Esophagus squamous epithelium (tissue), 5 donors: ENCODE data around the gene SCAMP2. TPM values are rescaled to one million over a fixed set of nuclear protein-coding genes. Genes with fewer than 3 reads are reported as not detected.

ENCODE experiments used
- DNase-seq: peaks from one replicate; lab custom pipeline; 2025; lab: John Stamatoyannopoulos, UW
- H3K27ac ChIP-seq, 4 donors: fragments of 200-600 bp; sonication (generic); one replicate each; pipeline ENCODE4 v1.5.1; 2016 to 2019; ENCODE audit warnings: mild to moderate bottlenecking in 1 of 4
- H3K27me3 ChIP-seq, 4 donors: fragments of 200-600 bp; sonication (generic); 1 replicate in 3 of 4; 2 replicates in 1 of 4; pipeline versions ENCODE4 v1.5.1 to v1.6.0; 2017 to 2021; ENCODE audit warnings: antibody characterized with exemption in 1 of 4
- H3K36me3 ChIP-seq, 3 donors: fragments of 200-600 bp; sonication (generic); one replicate each; pipeline ENCODE4 v1.5.1; 2016 to 2019
- H3K4me1 ChIP-seq, 3 donors: fragments of 200-600 bp; sonication (generic); one replicate each; pipeline ENCODE4 v1.5.1; 2017 to 2019
- H3K4me3 ChIP-seq, 4 donors: fragments of 200-600 bp; sonication (generic); 1 replicate in 3 of 4; 2 replicates in 1 of 4; pipeline ENCODE4 v1.5.1; 2016 to 2019; ENCODE audit warnings: mild to moderate bottlenecking in 2 of 4, moderate library complexity in 1 of 4
- H3K9me3 ChIP-seq, 3 donors: fragments of 200-600 bp; sonication (generic); one replicate each; pipeline ENCODE4 v1.5.1; 2016 to 2019
- POLR2A ChIP-seq, 4 donors: fragments of 450-650 bp; IDR thresholded peaks; one replicate each; pipeline ENCODE4 v1.6.1; 2017; ENCODE audit warnings: antibody characterized with exemption in 4 of 4, mild to moderate bottlenecking in 4 of 4, moderate library complexity in 3 of 4
- WGBS, 2 donors: methylation state at CpG; one replicate each; pipeline ENCODE4 v1.1.5; 2018; 5-methylcytosine and 5-hydroxymethylcytosine counted together
- intact Hi-C: fragments of 100-400 bp; cut with DNase I; formaldehyde crosslinking; loops from one replicate; pipeline ENCODE4 v1.15.0; 2022
- total RNA-seq, 4 donors: library from RNA; depleted of rRNA; stranded (reverse); fragments of >200 nt; gene quantifications; one replicate each; pipeline ENCODE4 v1.1.0, GENCODE V29; 2016
- TF ChIP-seq, protein P1 (sequence below), 6 experiments: fragments of 450-650 bp in 4 of 6; fragments of 200-600 bp in 2 of 6; sonication (generic) in 2 of 6; IDR thresholded peaks; one replicate each; pipeline ENCODE4 v1.5.1; 2016 to 2019; ENCODE audit warnings: antibody characterized with exemption in 6 of 6, mild to moderate bottlenecking in 4 of 6, moderate library complexity in 4 of 6
- donor health status: DM: yes; HTN: yes; CAD: no.

SCAMP2 gene
- total RNA-seq, 4 donors from 2014 or later, result 65.8 to 131 (median 88.7) TPM

DNA sequence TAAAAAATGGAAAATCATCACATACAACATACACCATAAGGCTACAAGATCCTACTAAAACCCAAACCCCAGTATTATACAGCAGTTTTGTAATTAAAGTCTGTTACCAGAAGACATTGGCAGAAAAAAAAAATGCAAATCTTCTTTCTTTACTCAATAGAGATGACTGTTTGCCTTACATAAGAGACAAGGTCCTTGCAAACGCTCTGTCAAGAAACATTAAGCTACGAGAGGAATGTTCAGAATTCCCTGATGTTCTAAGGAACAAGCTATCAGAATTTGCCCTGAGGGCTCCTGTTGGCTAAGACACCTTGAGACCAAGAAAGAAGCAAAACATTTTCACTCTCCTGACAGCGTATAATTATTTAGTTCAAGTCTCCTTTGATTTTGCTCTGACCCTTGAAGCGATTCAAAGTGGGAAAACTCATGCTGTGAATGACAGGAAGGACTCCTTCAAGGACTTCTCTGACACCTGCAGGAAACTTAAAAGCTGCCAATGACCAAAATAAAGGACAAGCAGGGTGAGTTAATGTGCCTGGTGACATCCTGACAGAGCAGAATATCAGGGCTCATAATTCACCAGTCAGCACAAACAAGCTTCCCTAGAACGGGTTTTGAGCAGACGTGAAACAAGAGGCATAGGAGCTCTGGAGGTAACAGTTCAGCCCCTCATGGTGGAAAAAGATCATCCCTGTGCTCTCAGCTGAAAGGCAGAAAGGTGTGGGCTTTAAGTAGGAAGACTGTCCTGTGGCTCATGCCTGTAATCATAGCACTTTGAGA lies 2.5 kb downstream of the SCAMP2 start:
- Histone ChIP-seq H3K36me3 (peaks cover 0 to 4% (median 0%) of the 10 kb centered on the region in 3 donors), H3K27me3 (no peaks in the 10 kb centered on the region), H3K4me1 (peaks cover 53 to 80% (median 72%) of the 10 kb centered on the region in 3 donors), H3K27ac (peak overlapping the region; percentile 94 to 98 (median 96)), H3K4me3 (peak overlapping the region in 2 of 4 donors; percentile 6 to 39), H3K9me3 (no peaks in the 10 kb centered on the region)
- DNase-seq, result no peak
- TF ChIP-seq POLR2A (IDR thresholded peaks at IDR 0.05), result no peak
- TF ChIP-seq, protein P1, sequence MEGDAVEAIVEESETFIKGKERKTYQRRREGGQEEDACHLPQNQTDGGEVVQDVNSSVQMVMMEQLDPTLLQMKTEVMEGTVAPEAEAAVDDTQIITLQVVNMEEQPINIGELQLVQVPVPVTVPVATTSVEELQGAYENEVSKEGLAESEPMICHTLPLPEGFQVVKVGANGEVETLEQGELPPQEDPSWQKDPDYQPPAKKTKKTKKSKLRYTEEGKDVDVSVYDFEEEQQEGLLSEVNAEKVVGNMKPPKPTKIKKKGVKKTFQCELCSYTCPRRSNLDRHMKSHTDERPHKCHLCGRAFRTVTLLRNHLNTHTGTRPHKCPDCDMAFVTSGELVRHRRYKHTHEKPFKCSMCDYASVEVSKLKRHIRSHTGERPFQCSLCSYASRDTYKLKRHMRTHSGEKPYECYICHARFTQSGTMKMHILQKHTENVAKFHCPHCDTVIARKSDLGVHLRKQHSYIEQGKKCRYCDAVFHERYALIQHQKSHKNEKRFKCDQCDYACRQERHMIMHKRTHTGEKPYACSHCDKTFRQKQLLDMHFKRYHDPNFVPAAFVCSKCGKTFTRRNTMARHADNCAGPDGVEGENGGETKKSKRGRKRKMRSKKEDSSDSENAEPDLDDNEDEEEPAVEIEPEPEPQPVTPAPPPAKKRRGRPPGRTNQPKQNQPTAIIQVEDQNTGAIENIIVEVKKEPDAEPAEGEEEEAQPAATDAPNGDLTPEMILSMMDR (IDR thresholded peaks at IDR 0.05), result no peak
- WGBS, 2 donors, result 13% methylated on average over 6 of the region's 6 CpGs
- intact Hi-C loops, result no loop called here

DNA sequence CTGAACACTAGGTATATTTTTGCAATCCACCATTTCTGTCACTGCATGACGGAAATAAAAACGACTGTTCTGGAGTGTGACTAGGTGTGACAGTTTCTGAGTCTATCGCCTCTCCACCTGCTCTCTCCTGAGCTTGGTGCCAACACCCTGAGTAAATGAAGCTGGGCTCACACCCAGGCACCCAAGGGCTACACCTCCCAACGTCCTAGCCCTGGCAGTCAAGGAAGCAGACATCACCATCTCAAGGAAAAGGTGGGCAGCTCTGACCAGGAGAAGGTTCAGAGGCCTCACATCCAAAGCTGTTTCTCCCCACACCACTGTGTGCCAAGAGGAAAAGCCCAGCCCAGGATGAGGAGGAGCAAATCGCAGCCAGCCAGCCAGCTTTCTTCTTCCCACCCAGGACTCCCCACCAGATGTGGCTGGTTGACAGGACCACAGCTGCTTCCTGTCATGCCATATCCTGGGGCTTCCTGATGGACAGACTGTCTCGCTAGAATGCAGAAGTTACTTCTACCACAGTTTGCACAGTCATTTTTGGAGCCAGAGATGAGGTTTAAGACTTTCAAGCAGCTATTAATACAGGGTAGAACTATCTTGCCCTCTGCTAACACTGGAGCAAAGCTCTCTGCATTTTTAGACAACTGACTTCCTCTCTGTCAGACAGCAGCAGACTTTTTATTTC lies 3.3 kb downstream of the SCAMP2 start:
- WGBS, 2 donors, result 20 to 29% methylated on average over 4 to 5 of the region's 6 CpGs
- peak overlapping the region in 2 of 4 donors; percentile 6 to 39 for H3K4me3 ChIP-seq
- H3K36me3 ChIP-seq, result peaks cover 0 to 4% (median 0%) of the 10 kb centered on the region in 3 donors
- H3K9me3 ChIP-seq, result no peaks in the 10 kb centered on the region
- H3K27me3 ChIP-seq, result no peaks in the 10 kb centered on the region
- TF ChIP-seq, protein P1 (IDR thresholded peaks at IDR 0.05), result no peak
- TF ChIP-seq POLR2A (IDR thresholded peaks at IDR 0.05), result peak in 2 of 4 donors; percentile 22 to 35
- intact Hi-C loops, result no loop called here
- peak; percentile 22 for DNase-seq
- H3K4me1 ChIP-seq, result peaks cover 60 to 87% (median 80%) of the 10 kb centered on the region in 3 donors
- H3K27ac ChIP-seq, result peak overlapping the region; percentile 94 to 98 (median 96)

DNA sequence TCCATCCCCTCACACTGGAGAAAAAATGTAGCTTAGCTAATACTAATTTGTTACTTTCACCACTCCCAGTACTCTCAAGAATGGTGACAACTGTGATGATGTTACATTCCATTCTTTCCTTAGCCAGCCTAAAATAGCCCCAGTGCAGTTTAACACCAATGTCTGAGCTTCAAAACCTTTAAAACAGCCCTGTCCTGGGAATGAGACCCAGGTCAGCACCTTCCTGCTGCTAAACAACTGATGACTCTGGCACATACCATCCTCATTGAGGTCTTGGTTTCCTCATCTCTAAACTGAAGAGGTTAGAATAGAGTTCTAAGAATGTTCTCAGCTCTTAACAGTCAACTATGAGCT lies 3.8 kb downstream of the SCAMP2 start:
- no peaks in the 10 kb centered on the region for H3K9me3 ChIP-seq
- H3K4me3 ChIP-seq, result peak overlapping the region in 1 of 4 donors; percentile 39
- DNase-seq, result no peak
- no peak for TF ChIP-seq POLR2A (IDR thresholded peaks at IDR 0.05)
- TF ChIP-seq, protein P1 (IDR thresholded peaks at IDR 0.05), result no peak
- intact Hi-C loops, result no loop called here
- no peaks in the 10 kb centered on the region for H3K27me3 ChIP-seq
- H3K4me1 ChIP-seq, result peaks cover 63 to 92% (median 85%) of the 10 kb centered on the region in 3 donors
- H3K27ac ChIP-seq, result peak overlapping the region; percentile 94 to 98 (median 96)
- H3K36me3 ChIP-seq, result peaks cover 0 to 4% (median 0%) of the 10 kb centered on the region in 3 donors

DNA sequence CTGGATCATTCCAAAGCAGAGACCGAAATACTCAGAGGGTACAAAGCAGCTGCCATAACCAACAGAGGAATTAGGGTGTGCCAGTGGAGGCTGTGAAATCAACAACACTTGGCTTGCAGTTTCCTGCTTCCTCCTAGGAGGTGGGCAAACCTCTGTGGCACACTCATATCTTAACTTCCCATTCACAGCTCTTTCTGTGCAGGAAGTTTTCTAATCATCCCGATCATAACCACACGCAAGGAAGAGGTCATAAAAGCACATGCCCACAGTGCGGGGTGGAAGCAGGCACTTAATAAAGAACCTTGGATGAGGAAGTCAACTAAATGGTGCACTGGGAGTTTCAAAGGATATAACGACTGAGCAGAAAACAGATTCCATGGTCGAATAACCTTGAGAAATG lies 5.1 kb downstream of the SCAMP2 start:
- peaks cover 72 to 97% (median 86%) of the 10 kb centered on the region in 3 donors for H3K4me1 ChIP-seq
- WGBS, 2 donors, result 42 to 53% methylated on average over 6 of the region's 6 CpGs
- intact Hi-C loops, result no loop called here
- no peaks in the 10 kb centered on the region for H3K27me3 ChIP-seq
- DNase-seq, result no peak
- peaks cover 0 to 4% (median 0%) of the 10 kb centered on the region in 3 donors for H3K36me3 ChIP-seq
- H3K4me3 ChIP-seq, result no peak overlapping the region
- H3K9me3 ChIP-seq, result no peaks in the 10 kb centered on the region
- TF ChIP-seq, protein P1 (IDR thresholded peaks at IDR 0.05), result no peak
- TF ChIP-seq POLR2A (IDR thresholded peaks at IDR 0.05), result no peak
- peak overlapping the region; percentile 94 to 98 (median 96) for H3K27ac ChIP-seq
